ENCODE results near the gene MYO1G. TPM values are rescaled to one million over a fixed set of nuclear protein-coding genes. Genes with fewer than 3 reads are reported as not detected.

Gene MYO1G
- total and polyA plus RNA-seq, 9 of the 15 experiments (the other 6 are each of a cell fraction or from before 2014, with no cell fraction given), result 0.03 to 0.62 (median 0.13) TPM; not detected in 1

DNA sequence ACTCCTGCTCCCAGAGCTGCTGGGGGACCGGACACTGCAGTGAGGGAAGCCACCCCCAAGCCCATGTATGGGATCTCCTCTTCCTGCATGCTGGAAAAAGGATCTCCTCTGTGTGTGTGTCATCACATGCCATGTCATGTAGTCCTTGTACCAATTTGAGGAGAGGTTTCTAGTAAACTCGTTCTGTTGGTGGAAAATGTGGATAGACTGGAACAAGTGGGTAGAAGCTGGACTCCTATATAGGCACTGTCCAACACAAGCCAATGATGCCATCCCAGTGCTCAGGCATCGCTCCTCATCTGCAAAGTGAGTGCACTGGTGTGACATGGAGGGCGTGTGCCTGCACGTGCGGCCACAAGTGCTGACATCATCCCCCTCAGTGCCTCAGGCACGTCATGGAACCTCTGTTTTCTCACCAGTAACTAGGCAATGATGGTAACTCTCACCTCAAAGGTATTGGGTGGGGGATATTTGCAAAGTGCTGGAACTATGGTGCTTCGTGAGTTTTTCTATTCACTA is 19.3 kb downstream of the MYO1G start (continued):
- TF ChIP-seq, protein P1, sequence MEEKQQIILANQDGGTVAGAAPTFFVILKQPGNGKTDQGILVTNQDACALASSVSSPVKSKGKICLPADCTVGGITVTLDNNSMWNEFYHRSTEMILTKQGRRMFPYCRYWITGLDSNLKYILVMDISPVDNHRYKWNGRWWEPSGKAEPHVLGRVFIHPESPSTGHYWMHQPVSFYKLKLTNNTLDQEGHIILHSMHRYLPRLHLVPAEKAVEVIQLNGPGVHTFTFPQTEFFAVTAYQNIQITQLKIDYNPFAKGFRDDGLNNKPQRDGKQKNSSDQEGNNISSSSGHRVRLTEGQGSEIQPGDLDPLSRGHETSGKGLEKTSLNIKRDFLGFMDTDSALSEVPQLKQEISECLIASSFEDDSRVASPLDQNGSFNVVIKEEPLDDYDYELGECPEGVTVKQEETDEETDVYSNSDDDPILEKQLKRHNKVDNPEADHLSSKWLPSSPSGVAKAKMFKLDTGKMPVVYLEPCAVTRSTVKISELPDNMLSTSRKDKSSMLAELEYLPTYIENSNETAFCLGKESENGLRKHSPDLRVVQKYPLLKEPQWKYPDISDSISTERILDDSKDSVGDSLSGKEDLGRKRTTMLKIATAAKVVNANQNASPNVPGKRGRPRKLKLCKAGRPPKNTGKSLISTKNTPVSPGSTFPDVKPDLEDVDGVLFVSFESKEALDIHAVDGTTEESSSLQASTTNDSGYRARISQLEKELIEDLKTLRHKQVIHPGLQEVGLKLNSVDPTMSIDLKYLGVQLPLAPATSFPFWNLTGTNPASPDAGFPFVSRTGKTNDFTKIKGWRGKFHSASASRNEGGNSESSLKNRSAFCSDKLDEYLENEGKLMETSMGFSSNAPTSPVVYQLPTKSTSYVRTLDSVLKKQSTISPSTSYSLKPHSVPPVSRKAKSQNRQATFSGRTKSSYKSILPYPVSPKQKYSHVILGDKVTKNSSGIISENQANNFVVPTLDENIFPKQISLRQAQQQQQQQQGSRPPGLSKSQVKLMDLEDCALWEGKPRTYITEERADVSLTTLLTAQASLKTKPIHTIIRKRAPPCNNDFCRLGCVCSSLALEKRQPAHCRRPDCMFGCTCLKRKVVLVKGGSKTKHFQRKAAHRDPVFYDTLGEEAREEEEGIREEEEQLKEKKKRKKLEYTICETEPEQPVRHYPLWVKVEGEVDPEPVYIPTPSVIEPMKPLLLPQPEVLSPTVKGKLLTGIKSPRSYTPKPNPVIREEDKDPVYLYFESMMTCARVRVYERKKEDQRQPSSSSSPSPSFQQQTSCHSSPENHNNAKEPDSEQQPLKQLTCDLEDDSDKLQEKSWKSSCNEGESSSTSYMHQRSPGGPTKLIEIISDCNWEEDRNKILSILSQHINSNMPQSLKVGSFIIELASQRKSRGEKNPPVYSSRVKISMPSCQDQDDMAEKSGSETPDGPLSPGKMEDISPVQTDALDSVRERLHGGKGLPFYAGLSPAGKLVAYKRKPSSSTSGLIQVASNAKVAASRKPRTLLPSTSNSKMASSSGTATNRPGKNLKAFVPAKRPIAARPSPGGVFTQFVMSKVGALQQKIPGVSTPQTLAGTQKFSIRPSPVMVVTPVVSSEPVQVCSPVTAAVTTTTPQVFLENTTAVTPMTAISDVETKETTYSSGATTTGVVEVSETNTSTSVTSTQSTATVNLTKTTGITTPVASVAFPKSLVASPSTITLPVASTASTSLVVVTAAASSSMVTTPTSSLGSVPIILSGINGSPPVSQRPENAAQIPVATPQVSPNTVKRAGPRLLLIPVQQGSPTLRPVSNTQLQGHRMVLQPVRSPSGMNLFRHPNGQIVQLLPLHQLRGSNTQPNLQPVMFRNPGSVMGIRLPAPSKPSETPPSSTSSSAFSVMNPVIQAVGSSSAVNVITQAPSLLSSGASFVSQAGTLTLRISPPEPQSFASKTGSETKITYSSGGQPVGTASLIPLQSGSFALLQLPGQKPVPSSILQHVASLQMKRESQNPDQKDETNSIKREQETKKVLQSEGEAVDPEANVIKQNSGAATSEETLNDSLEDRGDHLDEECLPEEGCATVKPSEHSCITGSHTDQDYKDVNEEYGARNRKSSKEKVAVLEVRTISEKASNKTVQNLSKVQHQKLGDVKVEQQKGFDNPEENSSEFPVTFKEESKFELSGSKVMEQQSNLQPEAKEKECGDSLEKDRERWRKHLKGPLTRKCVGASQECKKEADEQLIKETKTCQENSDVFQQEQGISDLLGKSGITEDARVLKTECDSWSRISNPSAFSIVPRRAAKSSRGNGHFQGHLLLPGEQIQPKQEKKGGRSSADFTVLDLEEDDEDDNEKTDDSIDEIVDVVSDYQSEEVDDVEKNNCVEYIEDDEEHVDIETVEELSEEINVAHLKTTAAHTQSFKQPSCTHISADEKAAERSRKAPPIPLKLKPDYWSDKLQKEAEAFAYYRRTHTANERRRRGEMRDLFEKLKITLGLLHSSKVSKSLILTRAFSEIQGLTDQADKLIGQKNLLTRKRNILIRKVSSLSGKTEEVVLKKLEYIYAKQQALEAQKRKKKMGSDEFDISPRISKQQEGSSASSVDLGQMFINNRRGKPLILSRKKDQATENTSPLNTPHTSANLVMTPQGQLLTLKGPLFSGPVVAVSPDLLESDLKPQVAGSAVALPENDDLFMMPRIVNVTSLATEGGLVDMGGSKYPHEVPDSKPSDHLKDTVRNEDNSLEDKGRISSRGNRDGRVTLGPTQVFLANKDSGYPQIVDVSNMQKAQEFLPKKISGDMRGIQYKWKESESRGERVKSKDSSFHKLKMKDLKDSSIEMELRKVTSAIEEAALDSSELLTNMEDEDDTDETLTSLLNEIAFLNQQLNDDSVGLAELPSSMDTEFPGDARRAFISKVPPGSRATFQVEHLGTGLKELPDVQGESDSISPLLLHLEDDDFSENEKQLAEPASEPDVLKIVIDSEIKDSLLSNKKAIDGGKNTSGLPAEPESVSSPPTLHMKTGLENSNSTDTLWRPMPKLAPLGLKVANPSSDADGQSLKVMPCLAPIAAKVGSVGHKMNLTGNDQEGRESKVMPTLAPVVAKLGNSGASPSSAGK (IDR thresholded peaks at IDR 0.05), result peak; percentile 84
- TF ChIP-seq TSHZ1 (CRISPR knock-in tag; IDR thresholded peaks at IDR 0.05) (no peak), CHD2 (IDR thresholded peaks at IDR 0.05; ENCODE audit: low read depth, low read length) (no peak), HOMEZ (CRISPR knock-in tag; IDR thresholded peaks at IDR 0.05) (no peak), ZNF165 (CRISPR knock-in tag; IDR thresholded peaks at IDR 0.05; ENCODE audit: borderline replicate concordance) (no peak), HDAC2 (IDR thresholded peaks at IDR 0.05) (0 out of 2 replicates have a peak, but pooled peaks have one; percentile 46)
- TF ChIP-seq, protein P2, sequence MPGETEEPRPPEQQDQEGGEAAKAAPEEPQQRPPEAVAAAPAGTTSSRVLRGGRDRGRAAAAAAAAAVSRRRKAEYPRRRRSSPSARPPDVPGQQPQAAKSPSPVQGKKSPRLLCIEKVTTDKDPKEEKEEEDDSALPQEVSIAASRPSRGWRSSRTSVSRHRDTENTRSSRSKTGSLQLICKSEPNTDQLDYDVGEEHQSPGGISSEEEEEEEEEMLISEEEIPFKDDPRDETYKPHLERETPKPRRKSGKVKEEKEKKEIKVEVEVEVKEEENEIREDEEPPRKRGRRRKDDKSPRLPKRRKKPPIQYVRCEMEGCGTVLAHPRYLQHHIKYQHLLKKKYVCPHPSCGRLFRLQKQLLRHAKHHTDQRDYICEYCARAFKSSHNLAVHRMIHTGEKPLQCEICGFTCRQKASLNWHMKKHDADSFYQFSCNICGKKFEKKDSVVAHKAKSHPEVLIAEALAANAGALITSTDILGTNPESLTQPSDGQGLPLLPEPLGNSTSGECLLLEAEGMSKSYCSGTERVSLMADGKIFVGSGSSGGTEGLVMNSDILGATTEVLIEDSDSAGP (CRISPR knock-in tag; IDR thresholded peaks at IDR 0.05), result no peak
- TF ChIP-seq, protein P3, sequence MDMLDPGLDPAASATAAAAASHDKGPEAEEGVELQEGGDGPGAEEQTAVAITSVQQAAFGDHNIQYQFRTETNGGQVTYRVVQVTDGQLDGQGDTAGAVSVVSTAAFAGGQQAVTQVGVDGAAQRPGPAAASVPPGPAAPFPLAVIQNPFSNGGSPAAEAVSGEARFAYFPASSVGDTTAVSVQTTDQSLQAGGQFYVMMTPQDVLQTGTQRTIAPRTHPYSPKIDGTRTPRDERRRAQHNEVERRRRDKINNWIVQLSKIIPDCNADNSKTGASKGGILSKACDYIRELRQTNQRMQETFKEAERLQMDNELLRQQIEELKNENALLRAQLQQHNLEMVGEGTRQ (CRISPR knock-in tag; IDR thresholded peaks at IDR 0.05), result no peak
